ENCODE results near the gene GDF15.
"Not testable (repeated sequence)": the region's sequence is repeated elsewhere in the genome, so short reads cannot be mapped to it uniquely, and the experiment has no call there.

Gene GDF15

GRCh38 chr19:18364277-18364825 lies 21.6 kb upstream of the GDF15 start:
- not testable (repeated sequence) for DNase-seq

GRCh38 chr19:18364826-18365528 lies 21.0 kb upstream of the GDF15 start:
- no peak for DNase-seq

DNA sequence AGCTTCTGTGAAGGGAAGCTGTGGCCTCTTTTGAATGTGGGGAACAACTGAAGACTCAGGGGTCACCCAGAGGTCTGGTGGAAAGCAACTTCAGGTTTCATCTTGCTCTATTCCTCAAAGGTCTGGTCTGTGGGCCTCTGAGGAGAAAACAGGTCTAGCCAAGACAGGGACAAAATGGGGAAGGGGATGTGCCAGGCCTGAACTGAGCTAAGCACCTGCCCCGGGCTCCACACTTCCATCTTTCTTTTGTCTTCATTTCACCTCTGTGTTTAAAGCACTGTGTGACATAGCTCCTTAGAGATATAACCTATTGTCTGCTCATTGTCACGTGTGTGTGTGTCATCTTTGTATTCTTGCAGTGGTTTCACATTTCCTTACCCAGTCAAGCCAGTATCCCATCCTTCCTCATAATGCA lies 19.9 kb upstream of the GDF15 start:
- no peak for DNase-seq

DNA sequence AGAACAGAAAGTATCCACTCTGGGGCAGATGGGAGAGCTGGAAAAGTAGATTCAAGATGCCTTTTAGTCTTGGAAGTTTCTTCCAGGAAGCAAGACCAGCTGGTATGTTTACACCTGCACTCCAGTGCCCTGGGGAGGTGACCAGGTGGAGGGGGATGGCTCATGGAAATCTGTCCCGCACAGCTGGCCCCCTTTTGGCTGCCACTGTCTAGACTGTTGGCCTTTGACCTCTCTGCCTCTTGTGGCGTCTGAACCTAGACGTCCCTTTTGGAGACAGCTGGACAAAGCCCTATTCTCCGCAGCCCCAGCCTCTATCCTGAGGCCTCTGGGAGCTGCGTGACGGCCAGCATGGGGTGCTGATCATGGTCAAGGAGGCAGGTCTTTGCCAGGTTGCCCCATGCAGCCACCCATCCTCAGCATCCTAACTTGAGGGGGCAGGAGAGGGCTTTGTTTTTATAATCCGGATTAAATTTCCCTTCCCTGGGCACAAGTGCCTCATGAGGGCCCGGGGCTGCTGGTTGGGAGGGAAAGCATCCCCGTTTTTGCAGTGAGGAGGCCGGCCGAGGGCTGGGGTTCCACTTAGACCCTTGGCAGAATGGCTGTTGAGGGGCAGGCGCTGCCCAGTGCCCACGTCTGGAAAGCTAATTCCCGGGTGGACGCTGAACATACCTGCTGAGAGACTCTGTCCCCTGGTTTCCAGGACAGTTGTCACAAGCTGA lies 17.3 kb upstream of the GDF15 start:
- DNase-seq = no peak

DNA sequence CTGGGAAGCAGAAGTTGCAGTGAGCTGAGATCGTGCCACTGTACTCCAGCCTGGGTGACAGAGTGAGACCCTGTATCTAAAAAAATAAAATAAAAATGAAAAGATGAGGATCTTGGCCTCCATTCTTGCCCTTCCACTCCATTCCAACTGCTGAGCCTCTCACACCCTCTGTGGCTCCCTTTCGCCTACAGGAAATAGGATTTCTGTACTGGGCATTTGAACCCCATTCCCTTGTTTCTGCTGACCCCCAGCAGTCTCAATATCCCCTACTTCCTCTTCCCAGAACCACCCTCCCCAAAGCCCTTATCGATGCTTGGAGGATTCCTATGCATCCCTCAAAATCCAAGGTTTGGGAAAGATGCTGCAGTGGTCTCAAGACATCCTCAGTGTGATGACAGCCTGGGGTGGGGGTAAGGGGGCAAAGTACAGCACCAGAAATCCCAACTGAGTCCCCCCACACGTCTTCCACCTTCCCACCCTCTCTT lies 12.5 kb upstream of the GDF15 start:
- DNase-seq = no peak

DNA sequence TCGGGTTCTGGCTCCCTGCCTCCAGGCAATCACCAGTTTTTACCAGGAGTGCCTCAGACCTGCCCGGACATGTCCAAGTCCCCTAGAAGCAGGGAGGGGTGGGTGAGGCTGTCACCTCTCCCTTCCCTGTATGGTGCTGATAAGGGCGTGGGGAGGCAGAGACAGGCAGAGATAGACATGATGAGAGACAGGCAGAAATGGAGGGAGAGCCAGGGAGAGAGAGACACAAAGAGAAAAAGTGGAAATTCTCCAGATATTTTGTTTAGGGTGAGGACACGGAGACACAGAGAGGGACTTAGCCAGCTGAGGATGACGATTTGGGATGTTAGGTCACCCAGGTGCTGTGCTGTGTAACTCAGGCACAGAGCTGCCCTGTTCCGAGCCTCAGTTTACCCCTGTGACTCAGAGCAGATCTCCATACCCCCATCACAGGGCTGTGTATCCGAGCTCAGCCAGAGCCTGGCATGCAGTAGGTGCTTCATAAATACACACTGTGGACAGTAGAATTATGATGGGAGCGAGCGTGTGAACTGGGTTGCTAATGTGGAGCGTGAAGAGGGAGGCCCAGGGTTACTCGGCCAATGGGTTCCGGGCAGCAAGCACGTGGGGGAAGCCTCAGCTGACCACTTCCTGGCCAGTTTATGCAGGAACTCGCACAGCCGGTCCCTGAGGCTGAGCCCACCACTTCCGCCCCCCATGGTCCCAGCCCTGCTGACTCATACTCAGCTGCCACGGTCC lies 11.9 kb upstream of the GDF15 start:
- DNase-seq = no peak

DNA sequence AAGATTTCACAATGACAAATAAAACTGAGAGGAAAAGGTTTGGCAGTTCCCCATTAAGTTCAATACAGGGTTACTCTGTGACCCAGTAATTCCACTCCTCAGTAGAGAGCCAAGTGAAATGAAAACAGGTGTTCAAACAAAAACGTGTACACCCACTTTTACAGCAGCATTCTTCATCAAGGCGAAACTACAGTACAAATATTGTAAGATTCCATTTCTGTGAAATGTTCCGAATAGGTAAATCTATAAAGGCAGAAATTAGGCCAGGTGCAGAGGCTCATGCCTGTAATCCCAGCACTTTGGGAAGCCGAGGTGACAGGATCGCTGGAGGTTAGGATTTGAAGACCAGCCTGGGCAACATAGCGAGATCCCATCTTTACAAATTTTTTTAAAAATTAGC lies 8.9 kb upstream of the GDF15 start:
- DNase-seq = no peak

GRCh38 chr19:18379803-18380747 lies 5.9 kb upstream of the GDF15 start:
- no peak for DNase-seq

DNA sequence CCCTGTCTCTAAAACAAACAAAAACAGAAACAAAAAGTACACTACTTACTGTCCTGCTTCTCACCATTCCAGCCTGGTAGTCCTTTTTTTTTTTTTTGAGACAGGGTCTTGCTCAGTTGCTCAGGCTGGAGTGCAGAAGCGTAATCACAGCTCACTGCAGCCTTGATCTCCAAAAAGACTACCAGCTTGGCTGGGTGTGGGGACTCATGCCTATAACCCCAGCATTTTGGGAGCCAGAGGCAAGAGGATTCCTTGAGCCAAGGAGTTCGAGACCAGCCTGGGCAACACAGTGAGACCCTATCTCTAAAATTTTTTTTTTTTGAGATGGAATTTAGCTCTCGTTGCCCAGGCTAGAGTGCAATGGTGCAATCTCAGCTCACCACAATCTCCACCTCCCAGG lies 5.1 kb upstream of the GDF15 start:
- DNase-seq = no peak

- not testable (repeated sequence) for DNase-seq
Observed at GRCh38 chr19:18383622-18384021, 2.3 kb upstream of the GDF15 start.

DNA sequence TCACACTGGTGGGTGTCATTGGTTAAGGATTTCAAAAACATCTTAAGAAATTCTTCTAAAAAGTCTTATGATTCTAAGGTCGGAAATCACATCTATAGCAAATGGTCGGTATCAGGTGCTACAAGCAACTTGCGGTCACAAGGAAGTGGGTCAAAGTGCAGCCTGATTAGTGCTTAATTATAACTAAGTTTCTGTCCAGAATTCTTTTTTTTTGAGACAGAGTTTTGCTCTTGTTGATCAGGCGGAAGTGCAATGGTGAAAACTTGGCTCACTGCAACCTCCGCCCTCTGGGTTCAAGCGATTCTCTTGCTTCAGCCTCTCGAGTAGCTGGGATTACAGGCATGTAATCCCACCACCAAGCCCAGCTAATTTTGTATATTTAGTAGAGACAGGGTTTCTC lies 1.2 kb upstream of the GDF15 start:
- no peak for DNase-seq

GRCh38 chr19:18385359-18385674 lies 641 bp upstream of the GDF15 start:
- no peak for DNase-seq

DNA sequence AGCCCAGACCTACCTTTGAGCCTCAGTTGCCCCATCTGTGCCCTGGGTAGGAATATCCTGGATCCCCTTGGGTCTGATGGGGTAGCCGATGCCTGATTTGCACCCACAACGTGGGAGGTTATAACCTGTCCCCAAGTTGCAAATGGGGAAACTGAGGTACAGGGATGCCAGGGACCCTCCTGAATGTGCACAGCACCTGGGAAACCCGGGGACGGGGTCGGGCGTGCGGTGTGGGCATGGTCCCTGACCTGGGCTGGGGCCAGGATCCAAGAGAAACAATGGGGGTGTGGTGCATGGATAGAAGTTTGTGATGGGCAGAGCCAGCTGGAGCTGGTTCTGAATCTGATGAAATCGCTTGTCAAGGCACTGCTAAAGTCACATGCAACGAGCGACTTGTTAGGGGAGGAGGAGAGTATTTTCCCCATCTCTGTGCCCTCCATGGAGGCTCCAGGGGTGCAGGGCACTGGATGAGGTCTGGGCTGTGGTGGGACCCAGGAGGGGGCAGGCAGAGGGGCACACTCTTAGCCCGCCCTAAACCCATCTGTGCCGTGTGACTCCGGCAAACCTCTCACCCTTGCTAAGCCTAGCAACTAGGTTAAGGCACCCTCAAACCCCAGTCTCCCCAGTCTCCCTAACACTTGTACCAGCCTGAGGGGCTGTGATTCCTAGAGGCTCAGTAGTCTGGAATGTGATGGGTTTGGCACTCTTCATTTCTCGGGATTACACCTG lies 749 bp downstream of the GDF15 start:
- DNase-seq = no peak

DNA sequence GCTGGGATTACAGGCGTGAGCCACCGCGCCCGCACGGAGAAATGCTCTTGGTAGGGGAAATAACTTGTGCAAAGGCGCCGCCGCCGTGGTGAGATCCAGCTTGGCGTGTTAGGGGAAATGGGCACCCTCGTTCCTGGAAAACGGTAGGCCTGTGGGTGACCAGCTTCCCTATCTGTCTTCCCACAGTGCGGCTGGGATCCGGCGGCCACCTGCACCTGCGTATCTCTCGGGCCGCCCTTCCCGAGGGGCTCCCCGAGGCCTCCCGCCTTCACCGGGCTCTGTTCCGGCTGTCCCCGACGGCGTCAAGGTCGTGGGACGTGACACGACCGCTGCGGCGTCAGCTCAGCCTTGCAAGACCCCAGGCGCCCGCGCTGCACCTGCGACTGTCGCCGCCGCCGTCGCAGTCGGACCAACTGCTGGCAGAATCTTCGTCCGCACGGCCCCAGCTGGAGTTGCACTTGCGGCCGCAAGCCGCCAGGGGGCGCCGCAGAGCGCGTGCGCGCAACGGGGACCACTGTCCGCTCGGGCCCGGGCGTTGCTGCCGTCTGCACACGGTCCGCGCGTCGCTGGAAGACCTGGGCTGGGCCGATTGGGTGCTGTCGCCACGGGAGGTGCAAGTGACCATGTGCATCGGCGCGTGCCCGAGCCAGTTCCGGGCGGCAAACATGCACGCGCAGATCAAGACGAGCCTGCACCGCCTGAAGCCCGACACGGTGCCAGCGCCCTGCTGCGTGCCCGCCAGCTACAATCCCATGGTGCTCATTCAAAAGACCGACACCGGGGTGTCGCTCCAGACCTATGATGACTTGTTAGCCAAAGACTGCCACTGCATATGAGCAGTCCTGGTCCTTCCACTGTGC lies 2.4 kb downstream of the GDF15 start:
- peak; percentile 88 for DNase-seq

DNA sequence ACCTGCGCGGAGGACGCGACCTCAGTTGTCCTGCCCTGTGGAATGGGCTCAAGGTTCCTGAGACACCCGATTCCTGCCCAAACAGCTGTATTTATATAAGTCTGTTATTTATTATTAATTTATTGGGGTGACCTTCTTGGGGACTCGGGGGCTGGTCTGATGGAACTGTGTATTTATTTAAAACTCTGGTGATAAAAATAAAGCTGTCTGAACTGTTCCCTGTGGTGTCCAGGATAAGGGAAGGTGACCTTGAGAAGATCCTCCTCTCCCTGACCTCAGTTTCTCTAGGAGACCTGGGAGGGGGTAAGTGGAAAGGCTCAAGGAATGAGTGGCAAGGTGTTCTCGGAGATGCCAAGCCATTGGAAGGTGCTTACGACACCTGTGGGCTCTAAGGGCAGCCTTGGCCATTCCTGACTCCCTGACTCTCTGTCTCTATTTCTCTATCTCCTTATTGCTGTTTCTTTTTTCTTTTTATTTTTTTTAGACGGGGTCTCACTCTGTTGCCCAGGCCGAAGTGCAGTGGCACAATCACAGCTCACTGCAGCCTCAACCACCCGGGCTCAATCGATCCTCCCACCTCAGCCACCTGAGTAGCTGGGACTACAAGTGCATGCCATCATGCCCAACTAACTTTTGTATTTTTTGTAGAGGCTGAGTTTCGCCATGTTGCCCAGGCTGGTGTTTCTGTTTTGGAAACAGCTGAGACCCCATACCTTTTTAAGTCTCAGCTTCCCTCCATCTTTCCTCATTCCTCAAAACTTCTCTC lies 3.2 kb downstream of the GDF15 start:
- DNase-seq = no peak

DNA sequence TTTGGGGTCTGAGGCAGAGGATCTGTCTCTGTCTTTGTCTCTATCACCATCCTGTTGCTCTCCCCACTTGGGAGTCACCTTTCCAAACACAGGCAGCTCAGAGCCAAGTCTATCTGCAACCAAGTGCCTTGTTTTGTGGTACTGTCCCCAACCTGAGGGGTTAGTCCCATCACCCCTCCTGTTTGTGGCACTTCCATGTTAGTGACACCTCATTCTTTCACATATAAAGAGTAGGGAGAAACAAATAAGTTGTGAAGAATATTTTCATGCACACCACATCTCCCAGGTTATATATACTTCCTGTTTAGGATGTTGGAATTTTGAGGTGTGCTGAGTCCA lies 3.7 kb downstream of the GDF15 start:
- DNase-seq = no peak

GRCh38 chr19:18390065-18390907 lies 4.3 kb downstream of the GDF15 start:
- no peak for DNase-seq

DNA sequence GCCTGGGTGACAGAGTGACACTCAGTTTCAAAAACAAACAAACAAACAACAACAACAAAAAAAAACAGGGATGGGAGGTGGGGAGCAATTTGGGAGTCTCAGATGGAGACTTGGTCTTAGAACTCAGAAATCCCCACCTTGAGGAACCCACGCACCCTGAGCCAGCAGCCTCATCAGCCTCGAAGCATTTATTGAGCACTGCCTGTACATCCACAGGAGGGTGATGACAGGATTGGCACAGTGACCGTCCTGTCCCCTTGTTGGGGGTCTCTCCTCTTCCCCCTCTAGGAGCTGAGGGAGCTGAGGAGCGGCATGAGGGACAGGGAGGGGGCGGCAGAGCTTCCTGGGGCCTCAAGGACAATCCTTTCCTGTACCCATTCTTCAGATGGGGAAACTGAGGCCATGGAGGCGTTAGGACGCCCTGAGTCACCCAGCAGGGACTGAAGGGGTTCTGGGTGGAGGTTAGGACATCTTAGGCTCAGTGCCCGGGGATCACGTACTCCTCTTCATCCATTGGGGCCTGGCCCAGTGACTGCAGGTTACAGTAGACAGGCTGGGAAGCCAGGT lies 5.6 kb downstream of the GDF15 start:
- no peak for DNase-seq

DNA sequence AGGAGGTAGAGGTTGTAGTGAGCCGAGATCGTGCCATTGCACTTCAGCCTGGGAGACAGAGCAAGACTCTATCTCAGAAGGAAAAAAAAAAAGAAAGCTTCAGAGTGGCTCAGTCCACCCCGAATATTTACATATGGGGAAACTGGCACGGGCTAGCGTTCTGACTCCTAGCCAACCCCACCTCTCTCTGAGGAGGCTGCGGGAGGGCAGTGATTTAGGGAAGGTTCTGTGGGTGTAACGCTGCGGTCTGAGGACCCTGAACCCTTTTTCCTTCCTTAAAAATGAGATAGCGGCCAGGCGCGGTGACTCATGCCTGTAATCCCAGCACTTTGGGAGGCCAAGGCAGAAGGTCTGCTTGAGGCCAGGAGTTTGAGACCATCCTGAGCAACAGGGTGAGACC lies 6.5 kb downstream of the GDF15 start:
- DNase-seq = no peak
